H1 (cell line): ENCODE data around the gene LHFPL6. TPM values are rescaled to one million over a fixed set of nuclear protein-coding genes. Genes with fewer than 3 reads are reported as not detected.

Source experiments
- ATF3 ChIP-seq: IDR thresholded peaks from 2 replicates; pipeline ENCODE4 v1.6.1; 2011; ENCODE audit warnings: low read depth, mild to moderate bottlenecking, low read length; ENCODE audit not compliant: insufficient read depth
- BACH1 ChIP-seq: IDR thresholded peaks from 2 replicates; pipeline ENCODE4 v1.6.1; 2012; ENCODE audit warnings: low read length, improper control_type of control experiment
- CTCF ChIP-seq, 3 experiments: IDR thresholded peaks; 1 replicate in 2 of 3; 2 replicates in 1 of 3; pipeline versions ENCODE4 v1.5.1 to v1.6.1; 2011; ENCODE audit warnings: low read length in 3 of 3, mild to moderate bottlenecking in 3 of 3, inconsistent platforms in 2 of 3, low read depth in 1 of 3, moderate library complexity in 1 of 3; ENCODE audit not compliant: insufficient read depth in 1 of 3; ENCODE audit errors: control extremely low read depth in 1 of 3
- MAFK ChIP-seq: IDR thresholded peaks from 2 replicates; pipeline ENCODE4 v1.6.1; 2012; ENCODE audit warnings: low read depth, mild to moderate bottlenecking, improper control_type of control experiment, low read length
- RAD21 ChIP-seq, 2 experiments: IDR thresholded peaks in 1 of 2; conservative IDR thresholded peaks in 1 of 2; 2 replicates each; pipeline ENCODE4 v1.6.1; 2011; ENCODE audit warnings: low read depth in 2 of 2, low read length in 2 of 2, improper control_type of control experiment in 1 of 2, inconsistent platforms in 1 of 2, mild to moderate bottlenecking in 1 of 2, moderate library complexity in 1 of 2
- RXRA ChIP-seq: IDR thresholded peaks from 2 replicates; pipeline ENCODE4 v1.6.1; 2011; ENCODE audit warnings: low read depth, mild to moderate bottlenecking, low read length, moderate library complexity; ENCODE audit not compliant: insufficient read depth
- SRF ChIP-seq: IDR thresholded peaks from 2 replicates; pipeline ENCODE4 v1.6.1; 2011; ENCODE audit warnings: mild to moderate bottlenecking, low read depth, low read length, moderate library complexity
- TCF12 ChIP-seq: IDR thresholded peaks from 2 replicates; pipeline ENCODE4 v1.6.1; 2011; ENCODE audit warnings: low read depth, mild to moderate bottlenecking, low read length
- polyA plus RNA-seq, 7 experiments: library from polyadenylated mRNA; depleted of rRNA in 3 of 7; stranded (reverse) in 5 of 7; unstranded in 2 of 7; fragments of >200 nt in 5 of 7; fragments of 200-250 nt in 2 of 7; gene quantifications; 1 replicate in 5 of 7; 2 replicates in 1 of 7; 4 replicates in 1 of 7; pipeline versions ENCODE4 v1.2.1 to v1.2.3, GENCODE V29; 2011 to 2013; ENCODE audit warnings: missing spikeins in 2 of 7, mixed read lengths in 2 of 7
- total RNA-seq: library from RNA; stranded (reverse); fragmentation: NEBNext Ultra II Directional; extraction: Animal tissue kit (Norgen Biotek cat#: 25700); gene quantifications from 2 replicates; pipeline ENCODE4 v1.2.1, GENCODE V29; 2021

The LHFPL6 gene
- total and polyA plus RNA-seq, 2 of the 8 experiments (the other 6 are each of a cell fraction or from before 2014, with no cell fraction given) = 7.6 to 17.0 TPM

GRCh38 chr13:39561971-39562370, 41.0 kb downstream of the LHFPL6 start (continued):
- TF ChIP-seq SRF = no peak
- TF ChIP-seq TCF12 = no peak
- TF ChIP-seq ATF3 = no peak
- no peak for TF ChIP-seq RAD21 (IDR thresholded peaks at IDR 0.05 in 1 of 2, conservative IDR thresholded peaks at IDR 0.05 in 1 of 2; ENCODE audit: low read depth in 2 of 2, low read length in 2 of 2)
- no peak for TF ChIP-seq RXRA
- no peak for TF ChIP-seq BACH1
- TF ChIP-seq MAFK = no peak
- TF ChIP-seq CTCF (IDR thresholded peaks at IDR 0.05; ENCODE audit: control extremely low read depth in 1 of 3, insufficient read depth in 1 of 3, low read depth in 1 of 3, low read length in 3 of 3) = no peak
